Measurements from ENCODE around the gene GREM1. TPM values are rescaled to one million over a fixed set of nuclear protein-coding genes. Genes with fewer than 3 reads are reported as not detected.

GREM1 gene
- total and polyA plus RNA-seq, 2 experiments from 2014 or later = 3.1 to 5.7 TPM

GRCh38 chr15:32775103-32775502, 57.3 kb downstream of the GREM1 start:
- Histone ChIP-seq H3K4me2 (no peak overlapping the region), H3K36me3 (replicated peaks; ENCODE audit: insufficient read depth, low read depth) (no peaks in the 10 kb centered on the region), H3K79me2 (no peaks in the 10 kb centered on the region), H3K27ac (no peak overlapping the region), H3K9me3 (ENCODE audit: low read depth) (peaks cover 3% of the 10 kb centered on the region), H3K9me2 (replicated peaks; ENCODE audit: insufficient read depth) (no peaks in the 10 kb centered on the region), H2AFZ (no peak overlapping the region), H3K27me3 (no peaks in the 10 kb centered on the region), H3K4me3 (no peak overlapping the region), H3K4me1 (ENCODE audit: insufficient read depth) (no peaks in the 10 kb centered on the region), H4K20me1 (ENCODE audit: insufficient read depth, poor library complexity, severe bottlenecking) (no peaks in the 10 kb centered on the region)
- DNase-seq (ENCODE audit: low spot score) = no peak
- 80% methylated on average over 3 of the region's 3 CpGs for WGBS (ENCODE audit: low lambda C conversion rate, missing lambda C conversion rate)
- no peak for TF ChIP-seq EZH2phosphoT487 (IDR thresholded peaks at IDR 0.05; ENCODE audit: low read depth, severe bottlenecking, unreplicated experiment)
- no peak for TF ChIP-seq EZH2 (IDR thresholded peaks at IDR 0.05; ENCODE audit: borderline replicate concordance)
- TF ChIP-seq CTCF (IDR thresholded peaks at IDR 0.05; ENCODE audit: poor library complexity) = no peak

- Histone ChIP-seq H4K20me1 (ENCODE audit: insufficient read depth, poor library complexity, severe bottlenecking) (no peaks in the 10 kb centered on the region), H3K4me1 (ENCODE audit: insufficient read depth) (no peaks in the 10 kb centered on the region), H3K36me3 (replicated peaks; ENCODE audit: insufficient read depth, low read depth) (no peaks in the 10 kb centered on the region), H2AFZ (no peak overlapping the region), H3K27me3 (no peaks in the 10 kb centered on the region), H3K9me3 (ENCODE audit: low read depth) (peaks cover 3% of the 10 kb centered on the region), H3K4me3 (no peak overlapping the region), H3K79me2 (no peaks in the 10 kb centered on the region), H3K27ac (no peak overlapping the region), H3K4me2 (no peak overlapping the region), H3K9me2 (replicated peaks; ENCODE audit: insufficient read depth) (no peaks in the 10 kb centered on the region)
- TF ChIP-seq CTCF (IDR thresholded peaks at IDR 0.05; ENCODE audit: poor library complexity) (no peak), EZH2 (IDR thresholded peaks at IDR 0.05; ENCODE audit: borderline replicate concordance) (no peak), EZH2phosphoT487 (IDR thresholded peaks at IDR 0.05; ENCODE audit: low read depth, severe bottlenecking, unreplicated experiment) (no peak)
- 94% methylated on average over 4 of the region's 4 CpGs for WGBS (ENCODE audit: low lambda C conversion rate, missing lambda C conversion rate)
- DNase-seq (ENCODE audit: low spot score) = no peak
These were observed 60.8 kb downstream of the GREM1 start for GRCh38 chr15:32778391-32779176.

- no peaks in the 10 kb centered on the region for H3K36me3 ChIP-seq (replicated peaks; ENCODE audit: insufficient read depth, low read depth)
These were observed 64.0 kb downstream of the GREM1 start for GRCh38 chr15:32781781-32782180.

More at GRCh38 chr15:32781781-32782180, 64.0 kb downstream of the GREM1 start:
- no peaks in the 10 kb centered on the region for H4K20me1 ChIP-seq (ENCODE audit: insufficient read depth, poor library complexity, severe bottlenecking)
- DNase-seq (ENCODE audit: low spot score) = no peak
- no peak overlapping the region for H2AFZ ChIP-seq
- peaks cover 3% of the 10 kb centered on the region for H3K9me3 ChIP-seq (ENCODE audit: low read depth)
- no peak overlapping the region for H3K4me3 ChIP-seq
- no peaks in the 10 kb centered on the region for H3K27me3 ChIP-seq
- no peak overlapping the region for H3K27ac ChIP-seq
- TF ChIP-seq CTCF (IDR thresholded peaks at IDR 0.05; ENCODE audit: poor library complexity) = no peak
- no peaks in the 10 kb centered on the region for H3K4me1 ChIP-seq (ENCODE audit: insufficient read depth)
- H3K9me2 ChIP-seq (replicated peaks; ENCODE audit: insufficient read depth) = no peaks in the 10 kb centered on the region
- WGBS (ENCODE audit: low lambda C conversion rate, missing lambda C conversion rate) = 55% methylated on average over 3 of the region's 3 CpGs
- no peak overlapping the region for H3K4me2 ChIP-seq
- H3K79me2 ChIP-seq = no peaks in the 10 kb centered on the region
